DND-41 (cell line): Measurements from ENCODE around the gene CRYGA.

Experiments used
- EZH2 ChIP-seq: IDR thresholded peaks from 3 replicates; pipeline ENCODE4 v1.6.1; 2012; ENCODE audit warnings: borderline replicate concordance, low read depth, mild to moderate bottlenecking, moderate library complexity, low read length, inconsistent platforms; ENCODE audit not compliant: severe bottlenecking
- TF ChIP-seq, protein P1 (sequence below): IDR thresholded peaks from 2 replicates; pipeline ENCODE4 v1.5.1; 2012; ENCODE audit warnings: borderline replicate concordance, low read length, moderate library complexity, mild to moderate bottlenecking; ENCODE audit not compliant: poor library complexity, severe bottlenecking; ENCODE audit errors: extremely low read depth

DNA sequence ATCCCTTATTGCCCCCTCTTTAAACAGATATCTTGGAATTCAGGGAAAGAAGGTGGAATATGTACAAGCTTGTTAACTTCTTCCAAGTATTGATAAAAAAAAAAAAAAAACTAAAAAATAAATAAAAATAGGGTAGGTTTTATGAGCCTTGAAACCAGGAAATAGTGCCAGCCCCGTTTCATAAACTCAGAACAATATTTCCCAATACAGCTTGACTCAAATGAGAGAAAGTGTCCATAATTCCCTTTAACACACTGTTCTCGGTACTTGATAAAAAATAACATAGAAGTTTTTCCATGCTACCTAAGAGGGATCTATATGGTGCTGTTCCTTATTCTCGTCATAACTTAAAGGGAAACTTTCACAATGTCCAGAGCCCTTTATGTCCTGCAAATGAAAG lies 44.4 kb upstream of the CRYGA start:
- TF ChIP-seq, protein P1, sequence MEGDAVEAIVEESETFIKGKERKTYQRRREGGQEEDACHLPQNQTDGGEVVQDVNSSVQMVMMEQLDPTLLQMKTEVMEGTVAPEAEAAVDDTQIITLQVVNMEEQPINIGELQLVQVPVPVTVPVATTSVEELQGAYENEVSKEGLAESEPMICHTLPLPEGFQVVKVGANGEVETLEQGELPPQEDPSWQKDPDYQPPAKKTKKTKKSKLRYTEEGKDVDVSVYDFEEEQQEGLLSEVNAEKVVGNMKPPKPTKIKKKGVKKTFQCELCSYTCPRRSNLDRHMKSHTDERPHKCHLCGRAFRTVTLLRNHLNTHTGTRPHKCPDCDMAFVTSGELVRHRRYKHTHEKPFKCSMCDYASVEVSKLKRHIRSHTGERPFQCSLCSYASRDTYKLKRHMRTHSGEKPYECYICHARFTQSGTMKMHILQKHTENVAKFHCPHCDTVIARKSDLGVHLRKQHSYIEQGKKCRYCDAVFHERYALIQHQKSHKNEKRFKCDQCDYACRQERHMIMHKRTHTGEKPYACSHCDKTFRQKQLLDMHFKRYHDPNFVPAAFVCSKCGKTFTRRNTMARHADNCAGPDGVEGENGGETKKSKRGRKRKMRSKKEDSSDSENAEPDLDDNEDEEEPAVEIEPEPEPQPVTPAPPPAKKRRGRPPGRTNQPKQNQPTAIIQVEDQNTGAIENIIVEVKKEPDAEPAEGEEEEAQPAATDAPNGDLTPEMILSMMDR = no peak
- no peak for TF ChIP-seq EZH2
